NB4 (cell line): ENCODE measurements around the gene CBFA2T3.

Experiments
- POLR2A ChIP-seq: IDR thresholded peaks from 2 replicates; pipeline ENCODE4 v1.6.1; 2011; ENCODE audit warnings: mild to moderate bottlenecking; ENCODE audit not compliant: insufficient read length; ENCODE audit errors: extremely low read depth
- TF ChIP-seq, protein P1 (sequence below): IDR thresholded peaks from one replicate; pipeline ENCODE4 v1.5.1; 2012; ENCODE audit warnings: low read depth, low read length

DNA sequence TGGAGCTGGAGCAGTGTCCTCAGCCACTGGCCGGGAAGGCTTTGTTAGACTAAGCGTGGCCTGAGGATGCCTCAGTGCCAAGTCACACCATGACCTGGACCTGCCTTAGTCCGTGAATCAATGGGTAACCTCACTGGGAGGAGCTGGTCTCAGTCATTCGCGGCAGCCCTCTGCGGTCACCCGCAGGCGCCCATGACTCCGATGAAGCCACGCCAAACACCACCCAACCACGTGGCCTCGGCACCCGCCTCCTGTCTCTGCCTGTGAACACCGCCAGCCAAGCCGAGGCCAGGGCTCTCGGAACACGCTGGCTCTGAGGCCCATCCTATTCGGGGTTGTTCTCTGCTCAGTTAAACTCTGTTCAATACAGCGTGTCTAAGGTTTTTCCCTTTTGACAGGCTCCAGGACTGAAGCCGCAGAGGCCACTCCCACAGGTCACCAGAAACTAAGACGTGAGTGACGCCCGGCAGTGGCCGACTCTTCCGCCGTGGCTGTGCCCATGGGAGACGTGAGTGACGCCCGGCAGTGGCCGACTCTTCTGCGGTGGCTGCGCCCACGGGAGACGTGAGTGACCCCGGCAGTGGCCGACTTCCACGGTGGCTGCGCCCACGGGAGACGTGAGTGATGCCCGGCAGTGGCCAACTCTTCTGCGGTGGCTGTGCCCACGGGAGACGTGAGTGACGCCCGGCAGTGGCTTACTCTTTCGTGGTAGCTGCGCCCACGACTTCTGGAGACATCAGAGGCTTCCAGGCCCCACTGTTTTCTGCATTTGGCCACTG, 93.7 kb downstream of the CBFA2T3 start:
- TF ChIP-seq, protein P1, sequence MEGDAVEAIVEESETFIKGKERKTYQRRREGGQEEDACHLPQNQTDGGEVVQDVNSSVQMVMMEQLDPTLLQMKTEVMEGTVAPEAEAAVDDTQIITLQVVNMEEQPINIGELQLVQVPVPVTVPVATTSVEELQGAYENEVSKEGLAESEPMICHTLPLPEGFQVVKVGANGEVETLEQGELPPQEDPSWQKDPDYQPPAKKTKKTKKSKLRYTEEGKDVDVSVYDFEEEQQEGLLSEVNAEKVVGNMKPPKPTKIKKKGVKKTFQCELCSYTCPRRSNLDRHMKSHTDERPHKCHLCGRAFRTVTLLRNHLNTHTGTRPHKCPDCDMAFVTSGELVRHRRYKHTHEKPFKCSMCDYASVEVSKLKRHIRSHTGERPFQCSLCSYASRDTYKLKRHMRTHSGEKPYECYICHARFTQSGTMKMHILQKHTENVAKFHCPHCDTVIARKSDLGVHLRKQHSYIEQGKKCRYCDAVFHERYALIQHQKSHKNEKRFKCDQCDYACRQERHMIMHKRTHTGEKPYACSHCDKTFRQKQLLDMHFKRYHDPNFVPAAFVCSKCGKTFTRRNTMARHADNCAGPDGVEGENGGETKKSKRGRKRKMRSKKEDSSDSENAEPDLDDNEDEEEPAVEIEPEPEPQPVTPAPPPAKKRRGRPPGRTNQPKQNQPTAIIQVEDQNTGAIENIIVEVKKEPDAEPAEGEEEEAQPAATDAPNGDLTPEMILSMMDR: no peak
- TF ChIP-seq POLR2A: no peak
